Ovary (tissue), 3 donors: Measurements from ENCODE around the gene GSG1L.

Source experiments
- EP300 ChIP-seq: sonication (generic); formaldehyde crosslinking; IDR thresholded peaks from one replicate; pipeline ENCODE4 v1.6.1; 2017; ENCODE audit warnings: antibody characterized with exemption
- POLR2A ChIP-seq: fragments of 450-650 bp; IDR thresholded peaks from one replicate; pipeline ENCODE4 v1.6.1; 2017; ENCODE audit warnings: antibody characterized with exemption, mild to moderate bottlenecking, moderate library complexity
- TF ChIP-seq, protein P1 (sequence below), 3 donors: fragments of 450-650 bp in 2 of 3; fragments of 200-600 bp in 1 of 3; IDR thresholded peaks; one replicate each; pipeline versions ENCODE4 v1.5.1 to v1.8.0; 2016 to 2022; ENCODE audit warnings: antibody characterized with exemption in 3 of 3, mild to moderate bottlenecking in 1 of 3
- donor health status: DM: no; HTN: no; CAD: no.

DNA sequence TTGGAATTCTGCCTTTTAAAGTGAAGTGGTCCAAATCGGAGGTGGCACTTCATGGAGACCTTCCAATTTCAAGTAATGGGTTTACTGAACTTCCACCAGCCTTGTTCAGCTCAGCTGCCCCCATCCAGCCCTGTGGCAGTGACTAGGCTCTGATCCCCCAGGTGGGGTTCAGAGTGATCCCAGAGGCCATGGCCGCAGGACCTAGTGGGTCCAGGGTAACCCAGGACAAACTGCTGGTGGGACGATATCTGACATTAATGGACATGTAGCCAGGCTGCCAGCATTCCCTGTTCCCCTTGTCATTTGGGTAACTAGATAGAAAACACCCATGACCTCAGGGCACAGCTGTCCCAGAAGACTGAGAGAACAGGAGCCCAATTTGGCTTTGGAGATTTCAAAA, 209.9 kb downstream of the GSG1L start:
- TF ChIP-seq, protein P1, sequence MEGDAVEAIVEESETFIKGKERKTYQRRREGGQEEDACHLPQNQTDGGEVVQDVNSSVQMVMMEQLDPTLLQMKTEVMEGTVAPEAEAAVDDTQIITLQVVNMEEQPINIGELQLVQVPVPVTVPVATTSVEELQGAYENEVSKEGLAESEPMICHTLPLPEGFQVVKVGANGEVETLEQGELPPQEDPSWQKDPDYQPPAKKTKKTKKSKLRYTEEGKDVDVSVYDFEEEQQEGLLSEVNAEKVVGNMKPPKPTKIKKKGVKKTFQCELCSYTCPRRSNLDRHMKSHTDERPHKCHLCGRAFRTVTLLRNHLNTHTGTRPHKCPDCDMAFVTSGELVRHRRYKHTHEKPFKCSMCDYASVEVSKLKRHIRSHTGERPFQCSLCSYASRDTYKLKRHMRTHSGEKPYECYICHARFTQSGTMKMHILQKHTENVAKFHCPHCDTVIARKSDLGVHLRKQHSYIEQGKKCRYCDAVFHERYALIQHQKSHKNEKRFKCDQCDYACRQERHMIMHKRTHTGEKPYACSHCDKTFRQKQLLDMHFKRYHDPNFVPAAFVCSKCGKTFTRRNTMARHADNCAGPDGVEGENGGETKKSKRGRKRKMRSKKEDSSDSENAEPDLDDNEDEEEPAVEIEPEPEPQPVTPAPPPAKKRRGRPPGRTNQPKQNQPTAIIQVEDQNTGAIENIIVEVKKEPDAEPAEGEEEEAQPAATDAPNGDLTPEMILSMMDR (IDR thresholded peaks at IDR 0.05) = no peak
- TF ChIP-seq POLR2A (no peak), EP300 (no peak)
